Measurements from ENCODE around the gene MPPED2.

MPPED2 gene

DNA sequence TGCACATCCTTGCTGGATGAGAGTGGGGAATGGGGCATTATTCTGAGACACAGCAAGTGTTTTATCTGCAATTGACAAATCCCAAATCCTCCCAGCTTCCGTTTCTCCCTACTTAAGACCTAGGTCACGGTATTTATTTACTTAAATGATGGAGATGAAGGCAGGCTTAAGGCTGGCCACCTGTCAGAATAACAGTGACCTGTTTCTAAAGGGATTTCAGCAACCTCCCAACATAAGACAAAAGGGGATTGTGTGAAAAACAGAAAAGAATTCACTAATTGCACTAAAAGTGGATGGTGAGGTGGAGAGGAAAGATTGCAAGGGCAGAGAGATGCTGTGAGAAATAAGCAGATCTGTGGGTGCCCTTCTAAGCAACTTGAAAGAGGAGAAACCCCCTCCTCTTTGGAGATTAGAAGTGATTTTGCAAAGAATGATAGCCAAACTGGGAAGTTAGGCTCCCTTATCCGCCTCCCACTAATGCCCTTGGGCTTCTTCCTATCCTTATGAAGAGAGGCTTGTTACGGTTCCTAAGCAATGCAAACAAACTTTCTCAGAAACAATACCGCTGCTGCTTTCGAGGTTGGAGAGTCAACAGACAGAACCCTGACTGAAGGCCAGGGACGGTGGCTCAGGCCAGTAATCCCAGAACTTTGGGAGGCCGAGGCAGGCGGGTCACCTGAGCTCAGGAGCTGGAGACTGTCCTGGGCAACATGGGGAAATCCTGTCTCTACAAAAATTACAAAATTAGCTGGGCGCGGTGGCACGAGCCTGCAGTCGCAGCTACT lies 179.0 kb downstream of the MPPED2 start:
- no peak for DNase-seq

DNA sequence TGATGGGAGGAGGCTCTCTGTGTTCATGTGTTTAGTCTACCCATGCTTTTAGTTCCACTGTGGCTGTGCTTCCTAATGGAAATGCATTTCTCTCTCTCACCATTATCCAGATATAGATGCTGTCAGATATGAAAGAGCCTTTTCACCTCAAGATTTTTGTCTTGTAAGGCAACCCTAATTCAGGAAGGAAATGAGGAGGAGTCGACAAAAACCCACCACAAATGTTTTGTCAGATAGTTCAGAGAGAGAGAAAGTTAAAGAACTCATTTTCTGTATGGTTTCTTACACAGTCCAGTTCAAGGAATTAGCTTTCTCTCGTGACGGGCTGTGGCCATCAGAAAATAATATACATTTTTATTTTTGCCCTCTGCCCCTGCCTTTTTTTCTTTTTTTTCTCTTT lies 180.8 kb downstream of the MPPED2 start:
- DNase-seq = no peak

DNA sequence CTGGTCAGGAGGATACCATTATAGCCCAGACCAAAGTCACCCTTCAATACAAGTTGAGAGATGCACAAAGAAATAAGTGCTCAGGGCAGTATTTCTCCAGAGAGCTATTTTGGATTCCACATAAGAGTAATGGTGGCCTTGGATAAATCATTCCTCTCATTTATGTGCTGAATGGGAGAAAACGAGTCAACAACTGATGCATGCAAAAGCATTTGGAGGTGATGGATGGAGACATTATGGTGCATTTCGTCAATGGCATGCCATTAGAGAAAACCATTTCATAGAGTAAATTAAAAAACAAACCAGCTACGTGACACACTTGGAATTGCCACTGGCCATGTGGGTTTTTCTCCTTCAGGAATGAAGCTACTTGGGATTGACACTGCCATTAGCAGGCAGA lies 182.0 kb downstream of the MPPED2 start:
- no peak for DNase-seq

DNA sequence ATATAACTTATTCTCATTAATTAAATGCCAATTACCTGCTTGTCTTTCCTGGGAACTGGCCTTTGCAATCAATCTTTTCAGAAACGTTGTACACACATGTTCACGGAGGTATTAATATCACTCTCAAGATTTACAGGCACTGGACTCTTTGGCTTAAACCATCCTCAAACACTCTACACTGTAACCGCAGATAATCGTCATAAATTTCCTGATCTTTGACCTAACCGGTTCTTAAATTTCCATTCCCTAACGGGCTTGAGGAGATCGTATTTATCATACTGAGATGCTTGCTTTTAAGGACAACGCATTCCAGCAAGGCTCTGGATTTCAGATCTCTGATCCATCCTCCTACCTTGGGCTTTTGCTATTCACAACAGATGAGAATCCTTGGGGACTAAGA lies 190.4 kb downstream of the MPPED2 start:
- DNase-seq = no peak

DNA sequence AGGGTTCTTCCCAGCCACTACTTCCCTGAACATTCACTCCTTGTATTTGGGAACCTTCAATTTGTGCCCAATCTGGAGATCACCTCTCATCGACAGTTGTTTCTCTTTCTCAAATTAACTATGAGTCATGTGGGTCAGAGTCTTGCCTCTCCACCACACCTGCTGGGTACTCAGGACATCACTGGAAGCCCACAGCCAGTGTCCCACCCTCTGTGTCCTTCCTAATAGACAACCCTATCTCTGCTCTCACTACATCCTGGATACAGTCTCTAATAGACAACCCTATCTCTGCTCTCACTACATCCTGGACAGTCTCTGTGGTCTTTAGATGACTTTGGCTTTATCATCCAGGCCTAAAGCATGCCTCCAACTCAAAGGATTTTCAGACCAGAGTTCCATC lies 193.1 kb downstream of the MPPED2 start:
- DNase-seq = no peak

DNA sequence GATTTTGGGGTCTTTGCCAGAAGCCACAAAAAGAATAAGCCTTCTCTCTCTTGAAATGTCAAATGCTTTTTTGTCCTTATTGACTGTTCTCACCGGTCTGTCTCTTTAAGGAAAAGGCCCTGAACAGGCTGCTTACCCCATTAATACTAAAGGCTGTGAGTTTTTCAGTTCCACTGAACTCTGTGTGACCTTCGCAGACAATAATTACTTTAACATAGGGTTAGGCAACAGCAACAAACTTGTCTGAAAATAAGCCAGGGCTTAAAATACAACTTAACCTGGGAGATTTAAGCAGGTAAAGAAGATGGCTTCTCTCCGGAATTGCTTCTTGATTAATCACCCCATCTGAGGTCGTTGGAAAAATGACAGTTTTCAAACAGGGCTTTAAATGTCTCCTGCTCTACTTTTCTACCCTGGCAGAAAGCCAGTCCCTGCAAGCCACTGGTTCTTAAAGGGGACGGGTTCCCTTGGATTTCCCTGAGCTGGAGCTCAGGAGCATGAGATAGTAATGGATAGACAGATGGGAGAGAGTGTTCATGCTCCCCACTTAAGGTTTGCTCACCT lies 193.8 kb downstream of the MPPED2 start:
- DNase-seq = no peak

DNA sequence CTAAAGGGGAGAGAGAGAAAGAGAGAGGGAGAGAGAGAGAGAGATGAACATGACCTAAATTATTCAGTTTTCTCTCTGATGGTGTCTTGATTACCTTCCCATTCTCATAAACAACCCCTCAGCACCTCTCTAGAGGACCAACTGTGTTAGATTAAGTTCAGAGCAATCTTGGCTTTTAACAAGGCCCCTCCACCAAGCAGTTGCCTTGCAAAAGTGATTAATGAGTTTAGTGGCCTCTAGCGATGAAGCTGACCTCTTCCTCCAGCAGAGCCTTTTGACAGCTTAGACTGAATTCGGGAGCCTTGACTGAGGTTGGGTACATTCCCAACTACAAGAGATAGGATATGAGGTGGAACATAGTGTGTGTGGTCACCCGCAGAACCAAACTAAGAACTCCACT lies 197.2 kb downstream of the MPPED2 start:
- no peak for DNase-seq

DNA sequence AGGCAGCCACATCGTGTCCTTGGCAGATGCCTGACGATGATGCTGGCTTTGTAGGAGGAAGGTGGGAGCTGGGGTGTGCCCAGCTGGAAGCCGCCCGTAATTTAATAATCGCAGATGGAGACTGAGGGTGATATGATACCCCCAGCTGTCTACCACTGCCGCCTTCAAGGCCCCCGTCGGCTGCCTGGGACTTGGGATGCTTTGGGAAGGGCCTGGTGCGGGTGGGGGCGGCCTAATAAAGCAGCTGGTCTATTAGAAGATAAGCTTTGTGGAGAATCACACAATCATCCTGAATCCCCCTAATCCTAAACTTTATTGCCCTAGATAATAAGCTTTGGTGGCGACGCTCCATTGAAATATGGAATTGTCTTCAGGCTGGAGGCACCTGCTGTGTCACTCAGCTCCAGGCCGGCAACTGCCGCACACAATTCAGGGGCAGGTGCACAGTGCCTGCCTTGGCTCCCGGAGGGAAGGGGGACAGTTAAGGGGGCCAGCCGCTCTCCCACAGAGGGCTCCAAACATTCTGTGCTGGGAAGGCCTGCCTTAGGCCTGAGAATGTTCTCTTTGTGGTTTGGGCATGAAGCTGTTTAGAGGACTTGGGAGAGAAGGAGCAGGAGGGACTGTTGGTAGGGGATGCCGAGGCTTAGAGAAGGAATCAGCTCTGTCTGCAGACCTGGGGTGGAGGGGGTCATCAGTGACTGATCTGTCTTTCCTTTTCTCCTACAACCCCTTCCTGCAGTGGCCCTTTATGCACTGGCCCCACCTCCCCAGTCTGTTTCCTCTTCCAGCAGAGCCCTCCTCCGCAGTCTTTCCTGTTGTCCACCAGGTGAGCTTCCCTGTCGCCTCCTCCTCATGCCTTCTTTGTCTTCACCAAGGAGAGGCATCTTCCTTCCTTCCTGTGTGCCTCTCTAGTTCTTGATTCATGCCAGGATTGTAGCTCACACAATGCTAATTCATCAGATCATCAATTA lies 198.0 kb downstream of the MPPED2 start:
- DNase-seq = no peak

DNA sequence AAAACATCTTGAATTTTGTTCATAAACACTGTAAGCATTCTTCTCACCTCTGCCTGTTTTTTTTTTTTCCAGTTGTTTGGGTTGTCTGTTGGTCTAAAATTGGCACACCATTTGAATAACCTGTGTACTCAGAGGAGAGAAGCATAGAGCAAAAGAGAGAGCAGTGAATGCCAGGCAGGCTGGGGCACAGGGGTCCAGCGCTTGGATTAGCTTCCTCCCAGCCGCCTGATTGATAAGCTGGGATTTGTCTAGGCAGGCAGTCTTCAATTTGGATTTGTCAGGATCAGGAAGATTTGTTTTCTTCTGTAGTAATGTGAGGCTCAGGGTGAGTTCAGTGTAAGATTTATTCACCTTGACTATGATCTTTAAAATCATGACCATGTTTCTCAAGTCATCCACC lies 204.3 kb downstream of the MPPED2 start:
- no peak for DNase-seq

DNA sequence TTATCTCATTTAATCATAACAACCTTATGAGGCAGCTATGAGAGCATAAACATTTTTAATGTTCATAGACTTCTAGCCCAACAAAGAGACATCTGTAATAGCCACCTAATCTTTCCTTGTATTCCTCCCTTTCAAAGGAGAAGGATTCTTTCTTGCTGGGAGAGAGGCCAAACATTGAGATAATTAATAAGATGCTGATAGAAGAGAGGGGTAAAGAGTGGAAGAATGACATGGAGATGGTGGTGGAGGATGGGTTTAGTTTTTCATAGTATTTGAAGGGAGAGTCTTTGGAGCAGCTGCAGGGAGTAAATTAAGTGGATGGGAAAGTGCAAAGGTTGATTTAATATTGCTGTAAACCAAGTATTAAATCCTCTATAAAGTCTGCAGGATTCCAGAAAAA lies 205.3 kb downstream of the MPPED2 start:
- no peak for DNase-seq

DNA sequence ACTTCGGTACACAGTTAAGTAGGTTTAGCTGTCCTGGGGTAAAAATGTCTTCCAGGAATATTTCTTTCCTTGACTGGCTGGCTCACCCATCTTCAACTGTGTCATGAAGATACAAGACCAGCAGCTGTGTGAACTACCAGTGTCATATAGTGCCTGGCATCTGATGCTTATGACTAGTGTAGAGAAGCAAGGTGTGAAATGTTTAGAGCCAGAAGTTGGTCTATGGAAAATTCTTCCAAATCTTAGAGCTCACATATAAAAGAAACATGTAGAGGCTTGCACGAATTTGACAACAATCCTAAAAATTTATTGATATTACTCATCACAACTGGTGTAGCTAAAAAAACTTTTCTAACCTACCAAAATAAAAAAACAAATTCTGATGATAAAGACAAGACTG lies 208.8 kb downstream of the MPPED2 start:
- DNase-seq = no peak

DNA sequence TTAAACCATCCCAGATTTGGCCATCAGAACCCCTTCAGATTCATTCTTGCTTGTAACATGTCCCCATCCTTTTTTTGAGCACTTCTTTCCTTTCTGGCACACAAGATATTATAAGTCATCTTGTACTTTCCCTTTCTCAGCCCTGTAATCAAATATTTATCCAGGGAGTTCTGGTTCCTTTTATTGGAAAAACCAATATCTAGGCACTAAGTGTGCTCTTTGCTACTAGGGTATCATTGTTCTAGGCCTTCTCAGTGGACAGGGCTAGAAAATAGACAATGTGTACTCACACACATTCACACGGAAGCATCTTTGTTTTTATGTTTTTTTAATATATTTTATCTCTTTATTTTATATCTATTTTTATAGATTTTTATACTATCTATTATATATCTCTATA lies 216.0 kb downstream of the MPPED2 start:
- DNase-seq = no peak

DNA sequence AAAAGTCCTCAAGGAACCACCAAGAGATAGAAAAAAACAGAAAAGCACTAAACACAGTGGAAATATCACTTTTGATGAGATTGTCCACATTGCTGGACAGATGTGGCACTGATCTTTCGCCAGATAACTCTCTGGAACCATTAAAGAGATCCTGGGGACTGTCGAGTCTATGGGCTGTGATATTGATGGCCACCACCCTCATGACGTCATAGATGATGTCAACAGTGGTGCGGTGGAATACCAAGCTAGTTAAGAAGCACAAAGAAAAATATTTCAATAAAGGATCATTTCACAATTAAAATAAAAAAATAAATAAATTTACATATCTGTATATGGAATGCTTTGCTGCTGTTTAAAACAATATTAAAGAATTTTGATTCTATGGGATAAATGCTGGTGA lies 217.8 kb downstream of the MPPED2 start:
- DNase-seq = no peak

DNA sequence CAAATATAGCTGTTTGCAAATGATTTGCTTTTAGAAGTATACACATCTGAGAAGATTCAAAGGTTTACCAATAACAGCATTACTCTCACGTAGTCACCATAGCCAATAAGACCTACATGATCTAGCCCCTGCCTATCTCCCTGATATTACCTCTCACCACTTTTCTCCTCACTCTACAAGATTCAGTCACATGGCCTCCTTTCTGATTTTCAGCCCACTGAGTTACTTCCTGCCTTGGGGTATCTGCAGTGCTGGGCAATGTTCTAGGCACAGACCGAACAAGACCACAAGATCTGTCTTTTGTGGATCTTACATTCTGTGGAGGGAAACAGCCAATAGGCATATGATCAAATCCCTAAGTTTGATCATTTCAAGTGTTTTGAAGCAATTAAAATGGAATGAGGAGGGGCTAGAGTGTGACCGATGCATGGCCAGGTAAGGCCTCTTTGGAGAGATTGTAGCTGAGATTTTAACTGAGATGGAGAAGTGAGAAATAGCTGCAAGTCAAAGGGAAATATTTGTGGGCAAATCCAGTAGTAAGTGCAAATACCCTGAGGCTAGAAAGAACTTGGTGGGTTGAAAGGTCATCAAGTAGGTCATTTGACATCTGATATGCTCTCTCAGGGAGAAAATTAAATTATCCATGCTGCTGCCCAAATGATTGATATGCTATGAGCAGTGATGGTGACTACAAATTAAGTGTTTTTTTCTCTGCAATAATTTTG lies 220.2 kb downstream of the MPPED2 start:
- DNase-seq = no peak

DNA sequence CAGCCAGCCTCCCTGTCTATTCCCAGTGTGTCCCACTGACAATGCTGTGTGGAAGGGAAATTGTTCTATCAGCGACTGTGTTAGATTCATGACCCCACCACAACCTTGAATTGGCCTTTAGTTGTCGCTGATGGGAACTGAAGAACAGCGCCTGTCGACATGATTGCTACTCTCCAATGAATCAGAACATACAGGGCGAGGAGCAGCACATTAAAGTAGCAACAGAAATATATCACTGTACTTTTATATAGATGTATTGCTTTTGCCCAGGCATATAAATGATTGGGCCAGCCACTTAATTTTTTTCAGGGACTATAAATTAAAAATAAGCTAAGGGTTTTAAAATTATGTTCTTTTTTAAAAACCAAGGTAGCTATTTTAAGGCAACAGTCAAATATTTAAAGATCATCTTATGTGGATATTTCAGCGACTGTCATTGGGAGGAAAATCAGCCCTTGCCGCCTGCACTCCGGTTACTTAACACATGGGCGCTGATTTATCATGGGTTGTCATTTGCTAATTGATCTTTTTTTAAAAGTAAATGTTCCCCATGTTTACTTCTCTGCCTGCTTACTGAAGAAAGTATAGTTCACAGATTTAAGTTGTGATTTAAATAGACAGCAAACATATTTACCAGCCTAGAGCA lies 221.2 kb downstream of the MPPED2 start:
- DNase-seq = no peak

DNA sequence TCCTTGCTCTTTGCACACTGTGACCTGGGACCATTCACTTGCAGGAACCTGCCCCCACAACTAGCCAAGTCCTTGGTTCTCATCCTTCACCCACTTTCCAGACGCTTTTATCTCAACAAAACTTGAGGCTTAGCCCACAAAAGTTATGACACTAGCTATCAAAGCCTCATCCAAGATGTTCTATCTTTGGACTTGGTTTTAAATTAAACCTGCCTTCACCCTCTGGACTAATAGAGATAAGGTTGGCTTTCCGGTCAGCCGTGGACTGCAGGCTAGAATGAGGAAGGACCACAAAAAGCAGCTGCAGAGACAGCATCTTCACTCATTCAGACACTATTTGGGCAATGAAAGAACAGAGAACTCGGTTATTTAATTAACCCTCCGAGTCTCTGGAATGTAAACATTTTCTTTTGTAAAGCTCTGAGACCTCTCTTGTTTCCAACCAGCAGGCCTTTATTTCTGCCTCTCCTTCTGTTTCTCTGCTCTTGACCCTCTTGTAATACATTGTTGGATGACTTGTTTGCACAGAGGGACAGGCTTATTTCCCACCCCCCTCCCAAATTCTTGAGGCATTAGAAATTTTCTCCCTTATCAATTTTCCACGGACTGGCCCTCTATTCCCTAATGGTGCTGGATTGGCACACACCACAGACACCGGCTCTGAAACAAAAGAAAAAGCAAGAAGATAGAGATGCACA lies 221.9 kb downstream of the MPPED2 start:
- no peak for DNase-seq

DNA sequence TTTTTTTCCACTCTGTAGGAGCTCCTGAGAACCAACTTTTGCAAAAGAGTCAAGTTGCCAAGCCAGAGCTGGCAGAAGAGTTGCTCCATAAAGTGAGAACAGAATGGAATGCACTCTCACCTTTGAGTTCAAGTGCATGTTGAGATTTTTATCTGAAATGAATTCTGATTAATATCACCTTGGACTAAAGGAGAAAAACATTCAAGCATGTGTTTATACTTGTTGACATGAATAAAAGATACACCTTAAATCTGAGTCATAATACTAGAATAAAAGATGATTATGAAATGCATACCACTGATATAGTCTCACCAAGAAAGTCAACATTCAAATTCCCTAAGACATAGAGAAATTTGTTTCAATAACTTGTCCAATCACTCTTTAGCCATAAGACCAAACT lies 225.4 kb downstream of the MPPED2 start:
- DNase-seq = no peak

Measured in stimulated activated CD4-positive, alpha-beta T cell treated with anti-CD3 and anti-CD28 coated beads, Interleukin-4, amount 100 ng/mL, for 1 hour (primary cell).